ENCODE results near the gene KRTAP4-8. TPM values are rescaled to one million over a fixed set of nuclear protein-coding genes. Genes with fewer than 3 reads are reported as not detected.

Gene KRTAP4-8
- total RNA-seq, 4 donors from 2014 or later: not detected

DNA sequence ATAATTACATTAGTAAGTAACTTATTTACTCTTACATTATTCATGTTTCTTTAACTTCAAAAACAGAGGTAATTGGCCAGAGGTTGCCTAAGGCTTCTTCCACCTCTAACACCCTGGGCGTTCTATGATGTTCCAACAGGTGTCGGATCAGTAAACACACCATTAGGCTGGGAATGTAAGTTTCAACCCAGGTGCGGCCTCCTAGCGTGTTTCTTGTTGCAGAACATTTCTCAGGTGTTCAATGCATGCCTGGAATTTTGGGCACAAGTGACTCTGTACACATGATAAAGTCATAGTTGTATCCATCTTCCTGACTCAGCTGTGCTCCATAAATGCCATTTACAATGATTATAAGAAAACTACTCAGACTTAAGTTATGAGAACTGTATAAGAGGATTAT lies 43.9 kb downstream of the KRTAP4-8 start:
- peaks cover 0 to 18% (median 0%) of the 10 kb centered on the region in 4 donors for H3K27me3 ChIP-seq
- no peak overlapping the region for H3K27ac ChIP-seq
- no peaks in the 10 kb centered on the region for H3K9me3 ChIP-seq
- H3K4me1 ChIP-seq: no peaks in the 10 kb centered on the region
- 69 to 87% methylated on average over 4 of the region's 4 CpGs for whole genome bisulfite sequencing, 2 donors
- TF ChIP-seq, protein P1, sequence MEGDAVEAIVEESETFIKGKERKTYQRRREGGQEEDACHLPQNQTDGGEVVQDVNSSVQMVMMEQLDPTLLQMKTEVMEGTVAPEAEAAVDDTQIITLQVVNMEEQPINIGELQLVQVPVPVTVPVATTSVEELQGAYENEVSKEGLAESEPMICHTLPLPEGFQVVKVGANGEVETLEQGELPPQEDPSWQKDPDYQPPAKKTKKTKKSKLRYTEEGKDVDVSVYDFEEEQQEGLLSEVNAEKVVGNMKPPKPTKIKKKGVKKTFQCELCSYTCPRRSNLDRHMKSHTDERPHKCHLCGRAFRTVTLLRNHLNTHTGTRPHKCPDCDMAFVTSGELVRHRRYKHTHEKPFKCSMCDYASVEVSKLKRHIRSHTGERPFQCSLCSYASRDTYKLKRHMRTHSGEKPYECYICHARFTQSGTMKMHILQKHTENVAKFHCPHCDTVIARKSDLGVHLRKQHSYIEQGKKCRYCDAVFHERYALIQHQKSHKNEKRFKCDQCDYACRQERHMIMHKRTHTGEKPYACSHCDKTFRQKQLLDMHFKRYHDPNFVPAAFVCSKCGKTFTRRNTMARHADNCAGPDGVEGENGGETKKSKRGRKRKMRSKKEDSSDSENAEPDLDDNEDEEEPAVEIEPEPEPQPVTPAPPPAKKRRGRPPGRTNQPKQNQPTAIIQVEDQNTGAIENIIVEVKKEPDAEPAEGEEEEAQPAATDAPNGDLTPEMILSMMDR (IDR thresholded peaks at IDR 0.05): no peak
- no peak for TF ChIP-seq POLR2A (IDR thresholded peaks at IDR 0.05)
- H3K36me3 ChIP-seq: no peaks in the 10 kb centered on the region
- H3K4me3 ChIP-seq: no peak overlapping the region
- DNase-seq: no peak
- intact Hi-C loops (cut with DNase I): no loop called here

DNA sequence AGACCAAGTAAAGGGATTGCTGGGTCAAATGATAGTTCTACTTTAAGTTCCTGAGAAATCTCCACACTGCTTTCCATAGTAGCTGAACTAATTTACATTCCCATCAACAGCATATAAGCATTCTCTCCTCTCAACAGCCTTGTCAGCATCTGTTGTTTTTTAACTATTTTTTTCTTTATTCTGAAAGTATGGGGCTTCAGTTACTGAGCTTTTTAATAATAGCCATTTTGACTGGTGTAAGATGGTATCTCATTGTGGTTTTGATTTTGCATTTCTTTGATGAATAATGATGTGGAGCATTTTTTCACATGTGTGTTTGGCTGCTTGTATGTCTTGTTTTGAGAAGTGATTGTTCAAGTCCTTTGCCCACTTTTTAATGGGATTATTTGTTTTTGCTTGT lies 45.4 kb downstream of the KRTAP4-8 start:
- Histone ChIP-seq H3K4me3 (no peak overlapping the region), H3K9me3 (no peaks in the 10 kb centered on the region), H3K4me1 (no peaks in the 10 kb centered on the region), H3K27me3 (peaks cover 0 to 16% (median 0%) of the 10 kb centered on the region in 4 donors), H3K27ac (no peak overlapping the region), H3K36me3 (no peaks in the 10 kb centered on the region)
- intact Hi-C loops (cut with DNase I): no loop called here
- DNase-seq: no peak
- no peak for TF ChIP-seq POLR2A (IDR thresholded peaks at IDR 0.05)
- TF ChIP-seq, protein P1 (IDR thresholded peaks at IDR 0.05): no peak

DNA sequence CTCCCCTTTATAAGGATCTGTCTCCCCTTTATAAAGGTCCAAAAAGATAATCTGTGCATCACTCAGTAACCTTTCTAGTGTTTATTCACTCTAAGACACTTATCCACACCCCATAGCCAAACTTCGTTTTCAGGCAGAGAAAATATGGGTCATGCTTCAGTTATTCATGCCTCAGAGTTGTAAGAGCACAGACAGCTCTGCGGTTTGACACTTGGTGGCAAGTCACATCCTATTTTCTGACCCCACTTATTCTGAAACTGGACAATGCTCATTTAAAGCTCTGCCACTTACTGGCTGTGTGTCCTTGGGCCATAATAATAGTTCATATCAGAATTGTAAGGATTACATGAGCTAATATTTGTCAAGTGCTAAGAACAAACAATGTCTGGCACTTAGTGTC lies 48.8 kb downstream of the KRTAP4-8 start:
- H3K36me3 ChIP-seq: no peaks in the 10 kb centered on the region
- TF ChIP-seq, protein P1 (IDR thresholded peaks at IDR 0.05): no peak
- no peak for TF ChIP-seq POLR2A (IDR thresholded peaks at IDR 0.05)
- H3K27ac ChIP-seq: no peak overlapping the region
- intact Hi-C loops (cut with DNase I): no loop called here
- no peaks in the 10 kb centered on the region for H3K9me3 ChIP-seq
- no peak for DNase-seq
- H3K4me1 ChIP-seq: no peaks in the 10 kb centered on the region
- no peak overlapping the region for H3K4me3 ChIP-seq
- H3K27me3 ChIP-seq: peaks cover 0 to 14% (median 0%) of the 10 kb centered on the region in 4 donors
- WGBS, 2 donors: 26 to 37% methylated on average over 2 of the region's 2 CpGs

DNA sequence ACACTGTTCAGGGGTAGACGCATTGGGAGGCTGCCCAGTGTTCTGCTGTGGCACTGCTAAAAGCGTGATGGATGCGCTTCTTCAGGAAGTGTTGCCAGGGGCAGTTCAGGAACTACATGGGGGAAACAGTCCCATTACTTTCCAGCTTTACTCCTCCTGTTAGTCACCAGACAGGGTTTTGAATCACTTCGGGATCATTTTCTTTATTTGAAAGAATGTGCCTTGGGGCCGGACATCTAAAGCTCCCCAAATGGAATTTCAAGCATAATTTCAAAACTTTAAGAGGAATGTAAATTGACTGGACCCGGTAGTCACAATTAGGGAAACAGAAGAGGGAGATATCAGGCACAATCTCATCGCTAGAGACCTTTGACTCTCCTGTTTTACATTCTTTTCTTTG lies 49.5 kb downstream of the KRTAP4-8 start:
- no peak for DNase-seq
- Histone ChIP-seq H3K4me1 (no peaks in the 10 kb centered on the region), H3K36me3 (no peaks in the 10 kb centered on the region), H3K9me3 (no peaks in the 10 kb centered on the region), H3K4me3 (no peak overlapping the region), H3K27ac (no peak overlapping the region), H3K27me3 (peaks cover 0 to 14% (median 0%) of the 10 kb centered on the region in 4 donors)
- 40 to 53% methylated on average over 7 of the region's 7 CpGs for WGBS, 2 donors
- intact Hi-C loops (cut with DNase I): no loop called here
- TF ChIP-seq POLR2A (IDR thresholded peaks at IDR 0.05): no peak
- TF ChIP-seq, protein P1 (IDR thresholded peaks at IDR 0.05): no peak

Other genes starting within 250 kb of the KRTAP4-8 start
- gene KRT12, start 230.9 kb downstream of the KRTAP4-8 start, total RNA-seq: not detected
- gene KRT20, start 212.9 kb downstream of the KRTAP4-8 start, total RNA-seq: not detected
- gene KRT23, start 160.5 kb downstream of the KRTAP4-8 start, total RNA-seq: 10 to 100 TPM in 1 of 4 donors, 1 to 10 TPM in 2, under 1 TPM in 1; 0.38 to 19.6 (median 4.9) TPM
- not detected for gene KRT39, start 131.2 kb downstream of the KRTAP4-8 start, total RNA-seq
- gene KRT40, start 113.8 kb downstream of the KRTAP4-8 start, total RNA-seq: under 1 TPM in 1 of 4 donors, not detected in 3; 0.19 TPM
- gene KRTAP3-3, start 104.0 kb downstream of the KRTAP4-8 start, total RNA-seq: not detected
- gene KRTAP3-2, start 98.2 kb downstream of the KRTAP4-8 start, total RNA-seq: under 1 TPM in 1 of 4 donors, not detected in 3; 0.57 TPM
- gene KRTAP3-1, start 89.0 kb downstream of the KRTAP4-8 start, total RNA-seq: not detected
- gene KRTAP1-5, start 70.9 kb downstream of the KRTAP4-8 start, total RNA-seq: not detected
- gene KRTAP1-4, start 67.9 kb downstream of the KRTAP4-8 start, total RNA-seq: not detected
- gene KRTAP1-3, start 63.3 kb downstream of the KRTAP4-8 start, total RNA-seq: not detected
- gene KRTAP1-1, start 56.7 kb downstream of the KRTAP4-8 start, total RNA-seq: not detected
- not detected for gene KRTAP2-1, start 50.8 kb downstream of the KRTAP4-8 start, total RNA-seq
- gene KRTAP2-2, start 42.9 kb downstream of the KRTAP4-8 start, total RNA-seq: not detected
- gene KRTAP2-3, start 38.0 kb downstream of the KRTAP4-8 start, total RNA-seq: not detected
- gene KRTAP2-4, start 32.3 kb downstream of the KRTAP4-8 start, total RNA-seq: not detected
- gene KRTAP4-7, start 14.0 kb downstream of the KRTAP4-8 start, total RNA-seq: not detected
- not detected for gene KRTAP4-16, start 4.1 kb upstream of the KRTAP4-8 start, total RNA-seq
- not detected for gene KRTAP4-9, start 7.2 kb upstream of the KRTAP4-8 start, total RNA-seq
- gene KRTAP4-11, start 20.2 kb upstream of the KRTAP4-8 start, total RNA-seq: under 1 TPM in 1 of 4 donors, not detected in 3; 0.22 TPM
- not detected for gene KRTAP4-12, start 26.0 kb upstream of the KRTAP4-8 start, total RNA-seq
- not detected for gene KRTAP4-6, start 42.4 kb upstream of the KRTAP4-8 start, total RNA-seq
- gene KRTAP4-5, start 51.7 kb upstream of the KRTAP4-8 start, total RNA-seq: not detected
- gene KRTAP4-4, start 62.6 kb upstream of the KRTAP4-8 start, total RNA-seq: not detected
- gene KRTAP4-3, start 70.1 kb upstream of the KRTAP4-8 start, total RNA-seq: not detected
- gene KRTAP4-2, start 80.1 kb upstream of the KRTAP4-8 start, total RNA-seq: not detected
- gene KRTAP4-1, start 86.8 kb upstream of the KRTAP4-8 start, total RNA-seq: not detected
- not detected for gene KRTAP9-1, start 91.7 kb upstream of the KRTAP4-8 start, total RNA-seq
- not detected for gene KRTAP9-2, start 128.5 kb upstream of the KRTAP4-8 start, total RNA-seq
- not detected for gene KRTAP9-3, start 134.3 kb upstream of the KRTAP4-8 start, total RNA-seq
- not detected for gene KRTAP9-8, start 139.9 kb upstream of the KRTAP4-8 start, total RNA-seq
- not detected for gene KRTAP9-4, start 151.5 kb upstream of the KRTAP4-8 start, total RNA-seq
- gene KRTAP9-9, start 157.2 kb upstream of the KRTAP4-8 start, total RNA-seq: not detected
- not detected for gene KRTAP9-6, start 167.2 kb upstream of the KRTAP4-8 start, total RNA-seq
- not detected for gene KRTAP9-7, start 177.6 kb upstream of the KRTAP4-8 start, total RNA-seq
- gene KRTAP29-1, start 204.7 kb upstream of the KRTAP4-8 start, total RNA-seq: not detected
- not detected for gene KRTAP16-1, start 211.2 kb upstream of the KRTAP4-8 start, total RNA-seq
- not detected for gene KRTAP17-1, start 217.6 kb upstream of the KRTAP4-8 start, total RNA-seq